HepG2 (cell line): ENCODE results near the gene ID3. TPM values are rescaled to one million over a fixed set of nuclear protein-coding genes. Genes with fewer than 3 reads are reported as not detected.

Experiments used
- FOSL2 ChIP-seq: sonication (generic); formaldehyde crosslinking; IDR thresholded peaks from 2 replicates; pipeline ENCODE4 v1.4.0; 2020; ENCODE audit warnings: missing genetic modification reagents
- FOXA1 ChIP-seq, 2 experiments: fragments of 450-650 bp in 1 of 2; sonication (generic) in 1 of 2; formaldehyde crosslinking in 1 of 2; IDR thresholded peaks; 2 replicates each; pipeline versions ENCODE4 v1.4.0 to v1.6.1; 2016 to 2020; ENCODE audit warnings: missing genetic modification reagents in 1 of 2
- HNRNPLL ChIP-seq: fragments of 200-400 bp; formaldehyde crosslinking; IDR thresholded peaks from 2 replicates; pipeline ENCODE4 v1.6.1; 2017; ENCODE audit warnings: mild to moderate bottlenecking, low read depth, low read length; ENCODE audit not compliant: poor library complexity, severe bottlenecking
- KLF16 ChIP-seq, 2 experiments: sonication (generic) in 1 of 2; formaldehyde crosslinking in 1 of 2; IDR thresholded peaks; 2 replicates each; pipeline versions ENCODE4 v1.6.1 to v1.8.0; 2016 to 2023; ENCODE audit warnings: missing genetic modification reagents in 2 of 2, missing compliant biosample characterization in 1 of 2
- MAFF ChIP-seq: IDR thresholded peaks from 2 replicates; pipeline ENCODE4 v1.6.1; 2011; ENCODE audit warnings: low read depth, low read length, improper control_type of control experiment
- MED13 ChIP-seq: sonication (generic); formaldehyde crosslinking; IDR thresholded peaks from 2 replicates; pipeline ENCODE4 v1.5.0; 2020; ENCODE audit warnings: missing genetic modification reagents
- PHF20 ChIP-seq: sonication (generic); formaldehyde crosslinking; IDR thresholded peaks from 2 replicates; pipeline ENCODE4 v1.5.0; 2020; ENCODE audit warnings: mild to moderate bottlenecking, missing genetic modification reagents
- SOX6 ChIP-seq, 2 experiments: fragments of 450-650 bp in 1 of 2; sonication (generic) in 1 of 2; formaldehyde crosslinking in 1 of 2; IDR thresholded peaks; 2 replicates each; pipeline versions ENCODE4 v1.4.0 to v1.6.1; 2017 to 2020; ENCODE audit warnings: antibody characterized with exemption in 1 of 2, mild to moderate bottlenecking in 1 of 2, missing genetic modification reagents in 1 of 2
- ZNF446 ChIP-seq: sonication (generic); formaldehyde crosslinking; IDR thresholded peaks from 2 replicates; pipeline ENCODE4 v1.5.0; 2020; ENCODE audit warnings: mild to moderate bottlenecking, missing genetic modification reagents
- ZNF761 ChIP-seq: sonication (generic); formaldehyde crosslinking; conservative IDR thresholded peaks from 2 replicates; pipeline ENCODE4 v1.4.0; 2020; ENCODE audit warnings: mild to moderate bottlenecking, missing genetic modification reagents
- polyA plus RNA-seq, 8 experiments: library from polyadenylated mRNA; depleted of rRNA in 3 of 8; stranded (reverse) in 7 of 8; unstranded in 1 of 8; fragments of >200 nt; fragmentation: Illumina TruSeq in 4 of 8; extraction: Trizol in 4 of 8; gene quantifications; 2 replicates each; pipeline versions ENCODE4 v1.2.1 to v1.2.3, GENCODE V29; 2011 to 2016; ENCODE audit warnings: low read depth in 4 of 8, missing spikeins in 1 of 8, mixed read lengths in 1 of 8; ENCODE audit not compliant: insufficient read depth in 1 of 8
- total RNA-seq, 5 experiments: library from RNA; depleted of rRNA; stranded (reverse); fragments of >200 nt; fragmentation: Illumina TruSeq; extraction: Trizol; gene quantifications; 2 replicates each; pipeline ENCODE4 v1.2.3, GENCODE V29; 2016; ENCODE audit warnings: low read depth in 1 of 5
- TF ChIP-seq, protein P1 (sequence below): sonication (generic); formaldehyde crosslinking; IDR thresholded peaks from 2 replicates; pipeline ENCODE4; 2020; ENCODE audit warnings: missing genetic modification reagents, mild to moderate bottlenecking, borderline replicate concordance
- TF ChIP-seq, protein P2 (sequence below): sonication (generic); formaldehyde crosslinking; IDR thresholded peaks from 2 replicates; pipeline ENCODE4 v1.5.1; 2020; ENCODE audit warnings: missing genetic modification reagents, mild to moderate bottlenecking, borderline replicate concordance
- TF ChIP-seq, protein P3 (sequence below): sonication (generic); formaldehyde crosslinking; IDR thresholded peaks from 2 replicates; pipeline ENCODE4 v1.4.0; 2020; ENCODE audit warnings: missing genetic modification reagents, borderline replicate concordance
- TF ChIP-seq, protein P4 (sequence below): sonication (generic); formaldehyde crosslinking; IDR thresholded peaks from 2 replicates; pipeline ENCODE4 v1.5.1; 2020; ENCODE audit warnings: mild to moderate bottlenecking, missing genetic modification reagents, moderate library complexity

ID3 gene
- total and polyA plus RNA-seq, 2 of the 13 experiments (the other 11 are each of a cell fraction or from before 2014, with no cell fraction given), result 64.8 to 115 TPM

DNA sequence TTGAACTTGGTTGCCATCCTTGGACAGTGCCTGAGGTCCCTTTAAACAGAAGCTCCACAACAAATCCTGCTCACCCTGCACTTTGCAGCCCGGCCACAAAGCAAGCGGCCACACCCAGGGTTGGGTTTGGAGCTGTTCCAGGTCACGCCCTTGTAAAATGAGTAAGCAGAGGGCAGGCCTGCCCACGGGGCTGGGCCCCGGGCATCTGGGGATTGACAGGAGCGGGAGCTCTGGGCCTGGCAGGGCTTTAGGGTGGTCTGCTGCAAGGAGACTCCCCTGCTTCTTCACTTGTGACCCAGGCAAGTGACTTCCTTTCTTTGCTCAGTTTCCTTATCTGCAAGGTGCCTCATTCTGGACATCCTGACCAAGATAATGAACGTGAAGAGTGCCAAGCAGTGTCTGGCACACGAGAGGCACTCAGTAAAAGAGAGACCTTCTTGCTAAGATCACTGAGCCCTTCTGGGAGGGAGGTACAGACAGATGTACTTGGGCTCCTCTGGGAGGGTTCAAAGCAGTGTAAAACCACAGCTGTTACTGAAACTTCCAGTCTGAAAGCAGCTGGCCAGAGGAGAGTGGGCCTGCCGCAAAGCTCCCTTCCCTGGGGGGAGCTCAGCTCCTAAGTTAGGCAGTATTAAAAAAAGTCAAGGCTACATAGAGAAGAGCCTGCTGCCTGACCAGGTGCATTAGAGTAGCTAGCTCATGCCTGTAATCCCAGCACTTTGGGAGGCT is 30.9 kb downstream of the ID3 start (continued):
- TF ChIP-seq, protein P1, sequence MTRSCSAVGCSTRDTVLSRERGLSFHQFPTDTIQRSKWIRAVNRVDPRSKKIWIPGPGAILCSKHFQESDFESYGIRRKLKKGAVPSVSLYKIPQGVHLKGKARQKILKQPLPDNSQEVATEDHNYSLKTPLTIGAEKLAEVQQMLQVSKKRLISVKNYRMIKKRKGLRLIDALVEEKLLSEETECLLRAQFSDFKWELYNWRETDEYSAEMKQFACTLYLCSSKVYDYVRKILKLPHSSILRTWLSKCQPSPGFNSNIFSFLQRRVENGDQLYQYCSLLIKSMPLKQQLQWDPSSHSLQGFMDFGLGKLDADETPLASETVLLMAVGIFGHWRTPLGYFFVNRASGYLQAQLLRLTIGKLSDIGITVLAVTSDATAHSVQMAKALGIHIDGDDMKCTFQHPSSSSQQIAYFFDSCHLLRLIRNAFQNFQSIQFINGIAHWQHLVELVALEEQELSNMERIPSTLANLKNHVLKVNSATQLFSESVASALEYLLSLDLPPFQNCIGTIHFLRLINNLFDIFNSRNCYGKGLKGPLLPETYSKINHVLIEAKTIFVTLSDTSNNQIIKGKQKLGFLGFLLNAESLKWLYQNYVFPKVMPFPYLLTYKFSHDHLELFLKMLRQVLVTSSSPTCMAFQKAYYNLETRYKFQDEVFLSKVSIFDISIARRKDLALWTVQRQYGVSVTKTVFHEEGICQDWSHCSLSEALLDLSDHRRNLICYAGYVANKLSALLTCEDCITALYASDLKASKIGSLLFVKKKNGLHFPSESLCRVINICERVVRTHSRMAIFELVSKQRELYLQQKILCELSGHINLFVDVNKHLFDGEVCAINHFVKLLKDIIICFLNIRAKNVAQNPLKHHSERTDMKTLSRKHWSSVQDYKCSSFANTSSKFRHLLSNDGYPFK (CRISPR knock-in tag), result no peak
- TF ChIP-seq ZNF446 (no peak), MAFF (peak; percentile 49), FOSL2 (peak; percentile 47; the same call in 1 of the 2 replicates), ZNF761 (CRISPR knock-in tag) (no peak), PHF20 (no peak), HNRNPLL (no peak), MED13 (no peak), KLF16 (CRISPR knock-in tag; IDR thresholded peaks at IDR 0.05) (no peak), SOX6 (IDR thresholded peaks at IDR 0.05) (no peak), SOX6 (CRISPR knock-in tag; IDR thresholded peaks at IDR 0.05) (peak; percentile 23; the same call in 1 of the 2 replicates), FOXA1 (IDR thresholded peaks at IDR 0.05) (no peak), FOXA1 (CRISPR knock-in tag; IDR thresholded peaks at IDR 0.05) (no peak)
- TF ChIP-seq, protein P2, sequence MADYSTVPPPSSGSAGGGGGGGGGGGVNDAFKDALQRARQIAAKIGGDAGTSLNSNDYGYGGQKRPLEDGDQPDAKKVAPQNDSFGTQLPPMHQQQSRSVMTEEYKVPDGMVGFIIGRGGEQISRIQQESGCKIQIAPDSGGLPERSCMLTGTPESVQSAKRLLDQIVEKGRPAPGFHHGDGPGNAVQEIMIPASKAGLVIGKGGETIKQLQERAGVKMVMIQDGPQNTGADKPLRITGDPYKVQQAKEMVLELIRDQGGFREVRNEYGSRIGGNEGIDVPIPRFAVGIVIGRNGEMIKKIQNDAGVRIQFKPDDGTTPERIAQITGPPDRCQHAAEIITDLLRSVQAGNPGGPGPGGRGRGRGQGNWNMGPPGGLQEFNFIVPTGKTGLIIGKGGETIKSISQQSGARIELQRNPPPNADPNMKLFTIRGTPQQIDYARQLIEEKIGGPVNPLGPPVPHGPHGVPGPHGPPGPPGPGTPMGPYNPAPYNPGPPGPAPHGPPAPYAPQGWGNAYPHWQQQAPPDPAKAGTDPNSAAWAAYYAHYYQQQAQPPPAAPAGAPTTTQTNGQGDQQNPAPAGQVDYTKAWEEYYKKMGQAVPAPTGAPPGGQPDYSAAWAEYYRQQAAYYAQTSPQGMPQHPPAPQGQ (CRISPR knock-in tag), result no peak
- TF ChIP-seq, protein P3, sequence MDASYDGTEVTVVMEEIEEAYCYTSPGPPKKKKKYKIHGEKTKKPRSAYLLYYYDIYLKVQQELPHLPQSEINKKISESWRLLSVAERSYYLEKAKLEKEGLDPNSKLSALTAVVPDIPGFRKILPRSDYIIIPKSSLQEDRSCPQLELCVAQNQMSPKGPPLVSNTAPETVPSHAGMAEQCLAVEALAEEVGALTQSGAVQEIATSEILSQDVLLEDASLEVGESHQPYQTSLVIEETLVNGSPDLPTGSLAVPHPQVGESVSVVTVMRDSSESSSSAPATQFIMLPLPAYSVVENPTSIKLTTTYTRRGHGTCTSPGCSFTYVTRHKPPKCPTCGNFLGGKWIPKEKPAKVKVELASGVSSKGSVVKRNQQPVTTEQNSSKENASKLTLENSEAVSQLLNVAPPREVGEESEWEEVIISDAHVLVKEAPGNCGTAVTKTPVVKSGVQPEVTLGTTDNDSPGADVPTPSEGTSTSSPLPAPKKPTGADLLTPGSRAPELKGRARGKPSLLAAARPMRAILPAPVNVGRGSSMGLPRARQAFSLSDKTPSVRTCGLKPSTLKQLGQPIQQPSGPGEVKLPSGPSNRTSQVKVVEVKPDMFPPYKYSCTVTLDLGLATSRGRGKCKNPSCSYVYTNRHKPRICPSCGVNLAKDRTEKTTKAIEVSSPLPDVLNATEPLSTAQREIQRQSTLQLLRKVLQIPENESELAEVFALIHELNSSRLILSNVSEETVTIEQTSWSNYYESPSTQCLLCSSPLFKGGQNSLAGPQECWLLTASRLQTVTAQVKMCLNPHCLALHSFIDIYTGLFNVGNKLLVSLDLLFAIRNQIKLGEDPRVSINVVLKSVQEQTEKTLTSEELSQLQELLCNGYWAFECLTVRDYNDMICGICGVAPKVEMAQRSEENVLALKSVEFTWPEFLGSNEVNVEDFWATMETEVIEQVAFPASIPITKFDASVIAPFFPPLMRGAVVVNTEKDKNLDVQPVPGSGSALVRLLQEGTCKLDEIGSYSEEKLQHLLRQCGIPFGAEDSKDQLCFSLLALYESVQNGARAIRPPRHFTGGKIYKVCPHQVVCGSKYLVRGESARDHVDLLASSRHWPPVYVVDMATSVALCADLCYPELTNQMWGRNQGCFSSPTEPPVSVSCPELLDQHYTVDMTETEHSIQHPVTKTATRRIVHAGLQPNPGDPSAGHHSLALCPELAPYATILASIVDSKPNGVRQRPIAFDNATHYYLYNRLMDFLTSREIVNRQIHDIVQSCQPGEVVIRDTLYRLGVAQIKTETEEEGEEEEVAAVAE, result no peak
- TF ChIP-seq, protein P4, sequence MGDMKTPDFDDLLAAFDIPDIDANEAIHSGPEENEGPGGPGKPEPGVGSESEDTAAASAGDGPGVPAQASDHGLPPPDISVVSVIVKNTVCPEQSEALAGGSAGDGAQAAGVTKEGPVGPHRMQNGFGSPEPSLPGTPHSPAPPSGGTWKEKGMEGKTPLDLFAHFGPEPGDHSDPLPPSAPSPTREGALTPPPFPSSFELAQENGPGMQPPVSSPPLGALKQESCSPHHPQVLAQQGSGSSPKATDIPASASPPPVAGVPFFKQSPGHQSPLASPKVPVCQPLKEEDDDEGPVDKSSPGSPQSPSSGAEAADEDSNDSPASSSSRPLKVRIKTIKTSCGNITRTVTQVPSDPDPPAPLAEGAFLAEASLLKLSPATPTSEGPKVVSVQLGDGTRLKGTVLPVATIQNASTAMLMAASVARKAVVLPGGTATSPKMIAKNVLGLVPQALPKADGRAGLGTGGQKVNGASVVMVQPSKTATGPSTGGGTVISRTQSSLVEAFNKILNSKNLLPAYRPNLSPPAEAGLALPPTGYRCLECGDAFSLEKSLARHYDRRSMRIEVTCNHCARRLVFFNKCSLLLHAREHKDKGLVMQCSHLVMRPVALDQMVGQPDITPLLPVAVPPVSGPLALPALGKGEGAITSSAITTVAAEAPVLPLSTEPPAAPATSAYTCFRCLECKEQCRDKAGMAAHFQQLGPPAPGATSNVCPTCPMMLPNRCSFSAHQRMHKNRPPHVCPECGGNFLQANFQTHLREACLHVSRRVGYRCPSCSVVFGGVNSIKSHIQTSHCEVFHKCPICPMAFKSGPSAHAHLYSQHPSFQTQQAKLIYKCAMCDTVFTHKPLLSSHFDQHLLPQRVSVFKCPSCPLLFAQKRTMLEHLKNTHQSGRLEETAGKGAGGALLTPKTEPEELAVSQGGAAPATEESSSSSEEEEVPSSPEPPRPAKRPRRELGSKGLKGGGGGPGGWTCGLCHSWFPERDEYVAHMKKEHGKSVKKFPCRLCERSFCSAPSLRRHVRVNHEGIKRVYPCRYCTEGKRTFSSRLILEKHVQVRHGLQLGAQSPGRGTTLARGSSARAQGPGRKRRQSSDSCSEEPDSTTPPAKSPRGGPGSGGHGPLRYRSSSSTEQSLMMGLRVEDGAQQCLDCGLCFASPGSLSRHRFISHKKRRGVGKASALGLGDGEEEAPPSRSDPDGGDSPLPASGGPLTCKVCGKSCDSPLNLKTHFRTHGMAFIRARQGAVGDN (CRISPR knock-in tag), result peak; percentile 45
